Kidney epithelial cell (primary cell): ENCODE measurements around the gene ZPBP. TPM values are rescaled to one million over a fixed set of nuclear protein-coding genes. Genes with fewer than 3 reads are reported as not detected.

Experiments
- DNase-seq: peaks from one replicate; pipeline ENCODE4 v3.0.0-alpha.2; 2010; ENCODE audit warnings: low read depth
- H3K27me3 ChIP-seq: 2 replicates; pipeline ENCODE4 v1.6.0; 2011; ENCODE audit warnings: low read length; ENCODE audit not compliant: control insufficient read depth, insufficient read depth
- H3K36me3 ChIP-seq: 2 replicates; pipeline ENCODE4 v1.5.1; 2011; ENCODE audit warnings: low read length; ENCODE audit not compliant: control insufficient read depth, insufficient read depth
- H3K4me3 ChIP-seq: 2 replicates; pipeline ENCODE4 v1.5.1; 2011; ENCODE audit warnings: low read depth, mild to moderate bottlenecking, control low read depth, low read length
- total RNA-seq: library from RNA; depleted of rRNA; stranded (reverse); fragments of >200 nt; gene quantifications from 2 replicates; pipeline ENCODE4 v1.2.3, GENCODE V29; 2015
- TF ChIP-seq, protein P1 (sequence below): IDR thresholded peaks from 2 replicates; pipeline ENCODE4 v1.5.1; 2011; ENCODE audit warnings: mild to moderate bottlenecking, moderate library complexity, low read length, control low read depth, inconsistent platforms; ENCODE audit not compliant: insufficient read depth, poor library complexity, severe bottlenecking

The ZPBP gene
- 0.13 TPM in 1 of 2 replicates, not detected in the other for total RNA-seq

DNA sequence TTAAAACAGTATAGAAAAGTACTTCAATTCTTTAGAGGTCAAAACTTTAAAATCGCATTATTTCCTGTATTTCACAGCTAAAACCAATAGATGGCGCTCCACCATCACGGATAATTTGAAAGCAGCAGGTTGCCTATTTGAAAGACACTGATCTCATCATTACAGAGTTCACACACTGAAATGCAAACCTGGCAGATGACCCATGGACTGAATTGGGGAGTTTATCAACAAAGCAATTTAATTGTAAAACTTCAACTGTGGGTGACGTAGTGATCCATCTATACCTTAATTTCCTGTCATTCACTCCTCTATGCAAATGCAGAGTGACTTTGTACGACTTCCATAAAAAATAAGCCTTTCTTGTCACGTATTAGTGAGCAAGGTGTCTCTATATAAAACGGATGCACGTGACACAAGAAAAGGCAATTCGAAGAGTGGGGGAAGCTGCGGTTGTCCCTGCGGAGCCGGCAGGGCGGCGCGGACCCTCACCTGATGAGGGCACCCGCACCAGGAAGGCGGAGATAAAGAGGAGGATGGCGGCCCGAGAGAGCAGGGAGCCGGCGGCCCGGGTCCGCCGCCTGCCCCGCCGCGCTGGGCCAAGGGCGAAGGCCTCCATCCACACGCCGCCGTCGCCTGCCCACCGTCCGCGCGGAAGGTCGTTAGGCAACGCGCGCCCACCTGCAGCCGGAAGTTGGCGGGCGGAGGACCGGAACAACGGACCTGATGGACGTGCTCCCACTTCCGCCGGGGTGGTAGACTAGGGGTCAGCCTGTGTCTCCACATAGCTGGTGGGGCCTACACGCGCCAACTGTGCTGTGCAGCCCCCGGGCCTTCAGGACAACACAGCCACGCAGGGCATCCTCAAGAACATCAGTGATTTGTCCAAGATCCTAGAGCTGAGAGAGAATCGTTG is at the start of gene ZPBP:
ZPBP (minus strand) TSS at position 668 of the 913 bp plus-strand sequence; CDS start at position 616, 52 bp downstream.
- peak within 1 kb of the TSS; percentile 62 for H3K4me3 ChIP-seq
- H3K36me3 ChIP-seq = no peaks in the 10 kb centered on the region
- no peak for DNase-seq
- H3K27me3 ChIP-seq = no peaks in the 10 kb centered on the region
- TF ChIP-seq, protein P1, sequence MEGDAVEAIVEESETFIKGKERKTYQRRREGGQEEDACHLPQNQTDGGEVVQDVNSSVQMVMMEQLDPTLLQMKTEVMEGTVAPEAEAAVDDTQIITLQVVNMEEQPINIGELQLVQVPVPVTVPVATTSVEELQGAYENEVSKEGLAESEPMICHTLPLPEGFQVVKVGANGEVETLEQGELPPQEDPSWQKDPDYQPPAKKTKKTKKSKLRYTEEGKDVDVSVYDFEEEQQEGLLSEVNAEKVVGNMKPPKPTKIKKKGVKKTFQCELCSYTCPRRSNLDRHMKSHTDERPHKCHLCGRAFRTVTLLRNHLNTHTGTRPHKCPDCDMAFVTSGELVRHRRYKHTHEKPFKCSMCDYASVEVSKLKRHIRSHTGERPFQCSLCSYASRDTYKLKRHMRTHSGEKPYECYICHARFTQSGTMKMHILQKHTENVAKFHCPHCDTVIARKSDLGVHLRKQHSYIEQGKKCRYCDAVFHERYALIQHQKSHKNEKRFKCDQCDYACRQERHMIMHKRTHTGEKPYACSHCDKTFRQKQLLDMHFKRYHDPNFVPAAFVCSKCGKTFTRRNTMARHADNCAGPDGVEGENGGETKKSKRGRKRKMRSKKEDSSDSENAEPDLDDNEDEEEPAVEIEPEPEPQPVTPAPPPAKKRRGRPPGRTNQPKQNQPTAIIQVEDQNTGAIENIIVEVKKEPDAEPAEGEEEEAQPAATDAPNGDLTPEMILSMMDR = peak; percentile 70

- Histone ChIP-seq H3K27me3 (no peaks in the 10 kb centered on the region), H3K4me3 (no peak overlapping the region), H3K36me3 (no peaks in the 10 kb centered on the region)
- TF ChIP-seq, protein P1 = peak; percentile 64
- DNase-seq = no peak
These were observed 49.5 kb upstream of the ZPBP start for GRCh38 chr7:50142425-50143017.

DNA sequence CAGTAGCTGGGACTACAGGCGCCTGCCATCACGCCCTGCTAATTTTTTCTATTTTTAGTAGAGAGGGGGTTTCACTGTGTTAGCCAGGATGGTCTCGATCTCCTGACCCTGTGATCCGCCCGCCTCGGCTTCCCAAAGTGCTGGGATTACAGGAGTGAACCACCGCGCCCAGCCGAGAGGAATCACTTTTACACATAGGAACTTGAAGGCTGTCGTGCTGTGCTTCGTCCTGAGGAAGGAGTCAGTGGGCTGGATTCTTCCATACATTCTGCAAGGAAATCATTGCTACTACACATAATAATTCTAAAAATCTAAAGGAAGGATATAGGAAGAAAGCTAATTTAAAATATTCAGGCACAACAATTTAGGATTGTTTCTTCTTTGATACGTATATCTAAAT is 48.8 kb upstream of the ZPBP start:
- TF ChIP-seq, protein P1 = no peak
- H3K36me3 ChIP-seq = no peaks in the 10 kb centered on the region
- no peak overlapping the region for H3K4me3 ChIP-seq
- H3K27me3 ChIP-seq = no peaks in the 10 kb centered on the region
- no peak for DNase-seq

DNA sequence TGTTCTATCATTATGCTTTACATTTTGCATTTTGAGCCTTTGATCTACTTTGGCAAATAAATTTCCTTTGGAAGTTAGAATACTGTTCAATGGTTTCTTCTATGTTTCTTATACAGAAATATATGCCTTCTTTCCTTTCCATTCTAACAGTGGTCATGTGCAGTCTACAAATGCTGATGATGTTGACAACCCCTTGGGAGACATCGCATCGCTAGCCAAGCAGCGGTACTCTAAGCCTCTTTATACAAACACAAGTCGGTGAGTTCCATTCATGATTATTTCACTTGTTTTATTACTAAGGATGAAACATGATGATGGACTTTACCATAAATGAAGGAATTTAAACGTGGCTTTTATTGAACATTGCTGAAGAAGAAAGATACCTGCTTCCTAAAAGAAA is 48.1 kb upstream of the ZPBP start:
- H3K27me3 ChIP-seq = no peaks in the 10 kb centered on the region
- TF ChIP-seq, protein P1 = no peak

DNA sequence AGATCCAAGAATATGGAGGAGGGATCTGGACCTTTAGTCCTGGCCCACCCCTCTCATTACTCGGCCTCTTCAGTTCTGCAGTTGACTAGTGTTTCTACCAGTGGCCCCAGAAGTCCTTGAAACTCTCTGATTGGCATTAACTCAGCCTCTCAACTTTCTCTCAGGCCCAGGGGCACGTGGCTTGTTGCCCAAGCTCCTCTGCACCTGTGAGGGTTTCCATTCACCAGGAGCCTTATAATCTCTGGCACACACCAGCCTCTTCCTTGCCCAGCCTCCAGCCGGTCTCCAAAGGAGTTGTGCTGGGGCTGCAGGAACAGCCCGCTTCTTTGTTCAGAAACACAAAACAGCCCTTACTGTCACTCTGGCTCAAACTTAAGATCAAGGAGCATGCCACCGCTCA is 47.6 kb upstream of the ZPBP start:
- Histone ChIP-seq H3K27me3 (no peaks in the 10 kb centered on the region), H3K4me3 (no peak overlapping the region), H3K36me3 (no peaks in the 10 kb centered on the region)
- TF ChIP-seq, protein P1 = no peak
- no peak for DNase-seq

More for the DNA sequence above, 48.1 kb upstream of the ZPBP start:
- H3K36me3 ChIP-seq = no peaks in the 10 kb centered on the region
- no peak overlapping the region for H3K4me3 ChIP-seq
- DNase-seq = no peak
